ENCODE results near the gene MUC12. TPM values are rescaled to one million over a fixed set of nuclear protein-coding genes. Genes with fewer than 3 reads are reported as not detected.

Gene MUC12
- total and polyA plus RNA-seq, 2 of the 13 experiments (the other 11 are each of a cell fraction or from before 2014, with no cell fraction given), result not detected

GRCh38 chr7:101058355-101058754 lies 89.0 kb downstream of the MUC12 start (continued):
- TF ChIP-seq ZNF790 (CRISPR knock-in tag; IDR thresholded peaks at IDR 0.05; ENCODE audit: borderline replicate concordance) (peak; percentile 72; the same call in 1 of the 2 replicates), DBP (CRISPR knock-in tag; IDR thresholded peaks at IDR 0.05; ENCODE audit: not compliant biosample characterization) (no peak), SATB2 (CRISPR knock-in tag; IDR thresholded peaks at IDR 0.05) (peak; percentile 95), SETDB1 (CRISPR knock-in tag; IDR thresholded peaks at IDR 0.05; ENCODE audit: borderline replicate concordance) (no peak), USF2 (IDR thresholded peaks at IDR 0.05; ENCODE audit: low read depth, low read length) (no peak), USF2 (CRISPR knock-in tag; IDR thresholded peaks at IDR 0.05; ENCODE audit: borderline replicate concordance) (no peak), ZNF607 (CRISPR knock-in tag; IDR thresholded peaks at IDR 0.05; ENCODE audit: borderline replicate concordance) (0 out of 2 replicates have a peak, but pooled peaks have one; percentile 53), RELA (CRISPR knock-in tag; IDR thresholded peaks at IDR 0.05) (no peak), SAFB2 (CRISPR knock-in tag; IDR thresholded peaks at IDR 0.05; ENCODE audit: borderline replicate concordance, low read depth) (no peak), ZNF737 (CRISPR knock-in tag; IDR thresholded peaks at IDR 0.05; ENCODE audit: borderline replicate concordance) (peak; percentile 80; the same call in 1 of the 2 replicates), KDM5A (IDR thresholded peaks at IDR 0.05; ENCODE audit: borderline replicate concordance, low read length) (no peak), ZBTB10 (CRISPR knock-in tag; IDR thresholded peaks at IDR 0.05; ENCODE audit: borderline replicate concordance) (peak; percentile 52; the same call in 1 of the 2 replicates), GABPB1 (CRISPR knock-in tag; IDR thresholded peaks at IDR 0.05) (peak; percentile 34; the same call in 1 of the 2 replicates), CERS6 (CRISPR knock-in tag; IDR thresholded peaks at IDR 0.05) (0 out of 2 replicates have a peak, but pooled peaks have one; percentile 44), ZNF563 (CRISPR knock-in tag; IDR thresholded peaks at IDR 0.05) (peak; percentile 66; the same call in 1 of the 2 replicates), ELK4 (CRISPR knock-in tag; IDR thresholded peaks at IDR 0.05; ENCODE audit: borderline replicate concordance) (no peak)
- TF ChIP-seq, protein P1, sequence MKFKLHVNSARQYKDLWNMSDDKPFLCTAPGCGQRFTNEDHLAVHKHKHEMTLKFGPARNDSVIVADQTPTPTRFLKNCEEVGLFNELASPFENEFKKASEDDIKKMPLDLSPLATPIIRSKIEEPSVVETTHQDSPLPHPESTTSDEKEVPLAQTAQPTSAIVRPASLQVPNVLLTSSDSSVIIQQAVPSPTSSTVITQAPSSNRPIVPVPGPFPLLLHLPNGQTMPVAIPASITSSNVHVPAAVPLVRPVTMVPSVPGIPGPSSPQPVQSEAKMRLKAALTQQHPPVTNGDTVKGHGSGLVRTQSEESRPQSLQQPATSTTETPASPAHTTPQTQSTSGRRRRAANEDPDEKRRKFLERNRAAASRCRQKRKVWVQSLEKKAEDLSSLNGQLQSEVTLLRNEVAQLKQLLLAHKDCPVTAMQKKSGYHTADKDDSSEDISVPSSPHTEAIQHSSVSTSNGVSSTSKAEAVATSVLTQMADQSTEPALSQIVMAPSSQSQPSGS (CRISPR knock-in tag; IDR thresholded peaks at IDR 0.05), result 0 out of 2 replicates have a peak, but pooled peaks have one; percentile 76

Data from HepG2 (cell line).